K562 (cell line): Measurements from ENCODE around the gene DNAJB6. TPM values are rescaled to one million over a fixed set of nuclear protein-coding genes. Genes with fewer than 3 reads are reported as not detected.

ENCODE experiments used
- AFF4 ChIP-seq: sonication (generic); formaldehyde crosslinking; IDR thresholded peaks from 2 replicates; pipeline ENCODE4 v1.8.0; 2023; ENCODE audit warnings: mild to moderate bottlenecking, missing genetic modification reagents
- CCNT2 ChIP-seq: IDR thresholded peaks from 2 replicates; pipeline ENCODE4 v1.6.1; 2011; ENCODE audit warnings: borderline replicate concordance, low read depth, mild to moderate bottlenecking, moderate library complexity, mixed read lengths, low read length; ENCODE audit not compliant: insufficient read length; ENCODE audit errors: extremely low read depth
- FOXM1 ChIP-seq, 2 experiments: fragments of 450-650 bp in 1 of 2; sonication (generic) in 1 of 2; formaldehyde crosslinking in 1 of 2; IDR thresholded peaks; 2 replicates each; pipeline versions ENCODE4 v1.6.1 to v1.9.0; 2017 to 2022; ENCODE audit warnings: low read depth in 2 of 2, mild to moderate bottlenecking in 2 of 2, missing genetic modification reagents in 1 of 2, moderate library complexity in 1 of 2
- HEY1 ChIP-seq: fragments of 250-450 bp; sonication (Bioruptor Pico); IDR thresholded peaks from 2 replicates; pipeline ENCODE4 v1.5.0; 2020; ENCODE audit warnings: mild to moderate bottlenecking, moderate library complexity, borderline replicate concordance
- HSF4 ChIP-seq: fragments of 250-450 bp; sonication (Bioruptor Pico); IDR thresholded peaks from 2 replicates; pipeline ENCODE4 v2.1.2; 2022; ENCODE audit warnings: mild to moderate bottlenecking, moderate library complexity, borderline replicate concordance
- LARP7 ChIP-seq: fragments of 450-650 bp; IDR thresholded peaks from 2 replicates; pipeline ENCODE4 v1.6.1; 2016
- NFXL1 ChIP-seq: fragments of 450-650 bp; formaldehyde crosslinking; IDR thresholded peaks from 2 replicates; pipeline ENCODE4 v1.4.0; 2021; ENCODE audit warnings: mild to moderate bottlenecking
- NR2C2 ChIP-seq, 2 experiments: fragments of 200-800 bp in 1 of 2; sonication (Bioruptor generic) in 1 of 2; sonication (generic) in 1 of 2; formaldehyde crosslinking in 1 of 2; IDR thresholded peaks; 2 replicates each; pipeline versions ENCODE4 v1.6.1 to v1.8.0; 2016 to 2022; ENCODE audit warnings: mild to moderate bottlenecking in 1 of 2, missing compliant biosample characterization in 1 of 2, missing genetic modification characterization in 1 of 2, missing genetic modification reagents in 1 of 2
- PPARD ChIP-seq: fragments of 250-450 bp; sonication (Bioruptor Pico); IDR thresholded peaks from 2 replicates; pipeline ENCODE4 v1.8.0; 2022; ENCODE audit warnings: inconsistent platforms, mild to moderate bottlenecking, moderate library complexity
- RBM25 ChIP-seq: fragments of 200-400 bp; formaldehyde crosslinking; IDR thresholded peaks from 2 replicates; pipeline ENCODE4 v1.6.1; 2018; ENCODE audit warnings: low read length, low read depth, moderate library complexity; ENCODE audit not compliant: severe bottlenecking
- SMARCE1 ChIP-seq: fragments of 450-650 bp; IDR thresholded peaks from 2 replicates; pipeline ENCODE4 v1.7.1; 2016; ENCODE audit warnings: mild to moderate bottlenecking
- ZFP36 ChIP-seq: fragments of 150-350 bp; IDR thresholded peaks from 2 replicates; pipeline ENCODE4 v1.6.1; 2018; ENCODE audit warnings: low read length, low read depth; ENCODE audit not compliant: partially characterized antibody
- ZNF318 ChIP-seq, 2 experiments: fragments of 450-650 bp; IDR thresholded peaks; 2 replicates each; pipeline ENCODE4 v1.6.1; 2016; ENCODE audit warnings: mild to moderate bottlenecking in 2 of 2, borderline replicate concordance in 1 of 2, low read depth in 1 of 2, moderate library complexity in 1 of 2
- polyA plus RNA-seq, 8 experiments: library from polyadenylated mRNA; depleted of rRNA in 4 of 8; stranded (reverse) in 5 of 8; unstranded in 3 of 8; fragments of >200 nt; fragmentation: Nextera tagmentation in 2 of 8; fragmentation: Illumina TruSeq in 1 of 8; extraction: Ambion mirVana in 2 of 8; extraction: Trizol in 1 of 8; gene quantifications; 2 replicates each; pipeline versions ENCODE4 v1.2.1 to v1.2.3, GENCODE V29; 2011 to 2014; ENCODE audit warnings: inconsistent platforms in 1 of 8, missing spikeins in 1 of 8
- total RNA-seq, 7 experiments: library from RNA; depleted of rRNA in 6 of 7; stranded (reverse); fragments of >200 nt in 6 of 7; fragmentation: Illumina TruSeq in 2 of 7; extraction: Trizol in 2 of 7; gene quantifications; 2 replicates each; pipeline versions ENCODE4 v1.2.1 to v1.2.3, GENCODE V29; 2011 to 2021; ENCODE audit warnings: low replicate concordance in 1 of 7

Gene DNAJB6
- total and polyA plus RNA-seq, 9 of the 15 experiments (the other 6 are each of a cell fraction or from before 2014, with no cell fraction given), result 84.5 to 158 (median 135) TPM

GRCh38 chr7:157401567-157402387 lies 65.0 kb downstream of the DNAJB6 start (continued):
- TF ChIP-seq ZNF318 (IDR thresholded peaks at IDR 0.05; ENCODE audit: borderline replicate concordance in 1 of 2, low read depth in 1 of 2) (peak in 1 of 2 experiments; percentile 59; a peak in 1 of 4 replicates), RBM25 (no peak), HEY1 (CRISPR knock-in tag) (peak; percentile 43; the same call in 1 of the 2 replicates), FOXM1 (IDR thresholded peaks at IDR 0.05; ENCODE audit: low read depth) (no peak), FOXM1 (CRISPR knock-in tag; IDR thresholded peaks at IDR 0.05; ENCODE audit: low read depth) (no peak; the same call in 1 of the 2 replicates), ZFP36 (no peak), NFXL1 (no peak), PPARD (CRISPR knock-in tag) (no peak), HSF4 (CRISPR knock-in tag) (peak; percentile 66; the same call in 1 of the 2 replicates), LARP7 (peak; percentile 55; the same call in 1 of the 2 replicates), NR2C2 (CRISPR knock-in tag; IDR thresholded peaks at IDR 0.05) (peak; percentile 35; the same call in 1 of the 2 replicates), NR2C2 (tag; IDR thresholded peaks at IDR 0.05) (no peak), SMARCE1 (peak; percentile 81), AFF4 (CRISPR knock-in tag) (peak; percentile 65), CCNT2 (peak; percentile 62)
